GM18505 (cell line): ENCODE measurements around the gene SHISA8.

Experiments
- ATAC-seq: cut with Tn5 transposase; IDR thresholded peaks from one replicate; pipeline ENCODE4 v1.9.1; 2021; ENCODE audit not compliant: unreplicated experiment
- POLR2A ChIP-seq: IDR thresholded peaks from 4 replicates; pipeline ENCODE4 v1.6.1; 2011; ENCODE audit warnings: borderline replicate concordance; ENCODE audit not compliant: insufficient read depth, insufficient read length; ENCODE audit errors: extremely low read depth

The SHISA8 gene

GRCh38 chr22:41914611-41915034 is 251 bp downstream of the SHISA8 start:
- TF ChIP-seq POLR2A = no peak
- no peak for ATAC-seq

GRCh38 chr22:41913842-41914534 is 886 bp downstream of the SHISA8 start:
- no peak for ATAC-seq
- TF ChIP-seq POLR2A = no peak

- no peak for ATAC-seq
- no peak for TF ChIP-seq POLR2A
Observed at GRCh38 chr22:41913040-41913719, 1.7 kb downstream of the SHISA8 start.

GRCh38 chr22:41912338-41913039 is 2.4 kb downstream of the SHISA8 start:
- no peak for TF ChIP-seq POLR2A
- ATAC-seq = no peak

- no peak for TF ChIP-seq POLR2A
- ATAC-seq = no peak
Observed at GRCh38 chr22:41911001-41911611, 3.8 kb downstream of the SHISA8 start.

- no peak for TF ChIP-seq POLR2A
- ATAC-seq = no peak
Observed at GRCh38 chr22:41910050-41911000, 4.5 kb downstream of the SHISA8 start.

- no peak for ATAC-seq
- no peak for TF ChIP-seq POLR2A
Observed at GRCh38 chr22:41909310-41910049, 5.4 kb downstream of the SHISA8 start.

GRCh38 chr22:41908411-41909309 is 6.2 kb downstream of the SHISA8 start:
- no peak for ATAC-seq
- no peak for TF ChIP-seq POLR2A

- ATAC-seq = no peak
Observed at GRCh38 chr22:41907436-41908401, 7.2 kb downstream of the SHISA8 start.

GRCh38 chr22:41906822-41907221 is 8.1 kb downstream of the SHISA8 start:
- ATAC-seq = no peak
- TF ChIP-seq POLR2A = no peak

More at GRCh38 chr22:41907436-41908401, 7.2 kb downstream of the SHISA8 start:
- no peak for TF ChIP-seq POLR2A
